Liver (tissue), 3 donors: Measurements from ENCODE around the gene TLCD4.

Experiments
- CTCF ChIP-seq: fragments of 150-350 bp; IDR thresholded peaks from 2 replicates; pipeline ENCODE4 v1.5.1; 2017; ENCODE audit warnings: improper control_type of control experiment, low read depth, low read length; ENCODE audit not compliant: missing input control
- EGR1 ChIP-seq, 2 donors: IDR thresholded peaks; 2 replicates each; pipeline ENCODE4 v1.6.1; 2016 to 2018; ENCODE audit warnings: antibody characterized with exemption in 2 of 2, low read depth in 2 of 2
- FOXA1 ChIP-seq: IDR thresholded peaks from 2 replicates; pipeline ENCODE4 v1.6.1; 2016; ENCODE audit warnings: antibody characterized with exemption
- RAD21 ChIP-seq, 2 donors: IDR thresholded peaks; 2 replicates each; pipeline ENCODE4 v1.6.1; 2016; ENCODE audit warnings: antibody characterized with exemption in 2 of 2, mild to moderate bottlenecking in 2 of 2
- SP1 ChIP-seq: IDR thresholded peaks from 2 replicates; pipeline ENCODE4 v1.6.1; 2018; ENCODE audit warnings: antibody characterized with exemption, mild to moderate bottlenecking
- YY1 ChIP-seq: IDR thresholded peaks from 2 replicates; pipeline ENCODE4 v1.6.1; 2016; ENCODE audit warnings: antibody characterized with exemption, mild to moderate bottlenecking
- donor health status: healthy.
- donor health status: healthy.

GRCh38 chr1:95088303-95088702 lies 28.9 kb upstream of the TLCD4 start:
- TF ChIP-seq CTCF = no peak
- no peak for TF ChIP-seq FOXA1
- TF ChIP-seq SP1 = no peak
- no peak for TF ChIP-seq RAD21 (IDR thresholded peaks at IDR 0.05)
- TF ChIP-seq EGR1 (IDR thresholded peaks at IDR 0.05; ENCODE audit: low read depth in 2 of 2) = no peak
- no peak for TF ChIP-seq YY1
